Effector memory CD8-positive, alpha-beta T cell (primary cell): ENCODE measurements around the gene ANAPC4.

Source experiments
- ATAC-seq: fragments of 150-1000 bp; cut with Tn5 transposase; replicated peaks from 2 replicates; pipeline ENCODE4 v1.10.0; 2021; ENCODE audit warnings: mild to moderate bottlenecking, moderate library complexity
- DNase-seq, 3 experiments: peaks; one replicate each; pipeline ENCODE4 v3.0.0; 2021
- H3K27ac Mint-ChIP-seq, 2 donors: one replicate each; pipeline ENCODE4 v1.8.0; 2022; ENCODE audit warnings: mild to moderate bottlenecking in 2 of 2, mixed read lengths in 2 of 2, moderate library complexity in 2 of 2
- H3K27me3 Mint-ChIP-seq, 2 donors: one replicate each; pipeline ENCODE4 v1.8.0; 2022; ENCODE audit warnings: mixed read lengths in 2 of 2
- H3K36me3 Mint-ChIP-seq: one replicate; pipeline ENCODE4 v1.8.0; 2022; ENCODE audit warnings: mild to moderate bottlenecking, moderate library complexity, mixed read lengths; ENCODE audit not compliant: insufficient read depth
- H3K4me1 Mint-ChIP-seq, 2 donors: one replicate each; pipeline ENCODE4 v1.8.0; 2022; ENCODE audit warnings: low read depth in 2 of 2, mixed read lengths in 2 of 2
- H3K4me3 Mint-ChIP-seq, 2 donors: one replicate each; pipeline ENCODE4 v1.8.0; 2022; ENCODE audit warnings: mild to moderate bottlenecking in 2 of 2, mixed read lengths in 2 of 2, moderate library complexity in 2 of 2
- H3K9me3 Mint-ChIP-seq, 2 donors: one replicate each; pipeline ENCODE4 v1.8.0; 2022; ENCODE audit warnings: mixed read lengths in 2 of 2

ANAPC4 gene

GRCh38 chr4:25449688-25450087, 72.6 kb downstream of the ANAPC4 start:
- Mint-ChIP-seq H3K9me3 (no peaks in the 10 kb centered on the region), H3K4me3 (no peak overlapping the region), H3K36me3 (no peaks in the 10 kb centered on the region), H3K27me3 (no peaks in the 10 kb centered on the region), H3K27ac (no peak overlapping the region), H3K4me1 (peaks cover 0 to 4% of the 10 kb centered on the region in 2 donors)
- DNase-seq (no peak), ATAC-seq (no peak)

GRCh38 chr4:25450491-25450901, 73.4 kb downstream of the ANAPC4 start:
- H3K36me3 Mint-ChIP-seq = no peaks in the 10 kb centered on the region

GRCh38 chr4:25451676-25452075, 74.6 kb downstream of the ANAPC4 start:
- no peaks in the 10 kb centered on the region for H3K9me3 Mint-ChIP-seq
- H3K36me3 Mint-ChIP-seq = no peaks in the 10 kb centered on the region
- H3K4me1 Mint-ChIP-seq = peaks cover 0 to 4% of the 10 kb centered on the region in 2 donors
- peaks cover 0 to 2% of the 10 kb centered on the region in 2 donors for H3K27me3 Mint-ChIP-seq
- no peak for ATAC-seq
- no peak for DNase-seq
- no peak overlapping the region for H3K27ac Mint-ChIP-seq
- no peak overlapping the region for H3K4me3 Mint-ChIP-seq

More at GRCh38 chr4:25450491-25450901, 73.4 kb downstream of the ANAPC4 start:
- H3K27me3 Mint-ChIP-seq = no peaks in the 10 kb centered on the region
- DNase-seq (no peak), ATAC-seq (no peak)
- peak overlapping the region in 1 of 2 donors; percentile 63 for H3K27ac Mint-ChIP-seq
- H3K9me3 Mint-ChIP-seq = no peaks in the 10 kb centered on the region
- peaks cover 0 to 4% of the 10 kb centered on the region in 2 donors for H3K4me1 Mint-ChIP-seq
- H3K4me3 Mint-ChIP-seq = no peak overlapping the region

- Mint-ChIP-seq H3K36me3 (no peaks in the 10 kb centered on the region), H3K27me3 (peaks cover 0 to 6% of the 10 kb centered on the region in 2 donors), H3K4me3 (no peak overlapping the region), H3K9me3 (no peaks in the 10 kb centered on the region), H3K27ac (no peak overlapping the region), H3K4me1 (peaks cover 0 to 4% of the 10 kb centered on the region in 2 donors)
- DNase-seq = no peak
- ATAC-seq = no peak
These were observed 75.0 kb downstream of the ANAPC4 start for GRCh38 chr4:25452081-25452480.

DNA sequence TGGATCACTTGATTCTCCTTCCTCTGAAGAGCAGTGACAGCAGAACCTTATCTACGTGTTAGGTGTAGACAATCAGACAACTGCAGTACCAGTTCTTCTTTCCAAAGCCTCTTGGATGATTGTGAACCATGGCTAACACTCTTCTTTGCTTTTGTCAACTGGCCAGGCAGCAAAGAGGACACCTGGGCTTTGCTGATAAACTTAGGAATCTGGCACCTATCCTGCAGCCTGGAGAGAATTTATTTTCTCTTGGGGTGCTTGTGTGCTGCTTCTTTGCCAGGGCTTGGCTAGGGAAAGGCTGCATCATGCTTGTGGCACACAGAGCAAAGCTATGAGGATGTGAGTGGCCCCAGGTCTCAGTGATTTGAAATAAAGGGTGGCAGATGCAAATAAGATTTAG, 77.4 kb downstream of the ANAPC4 start:
- Mint-ChIP-seq H3K4me3 (no peak overlapping the region), H3K27ac (no peak overlapping the region), H3K4me1 (peaks cover 0 to 4% of the 10 kb centered on the region in 2 donors), H3K9me3 (no peaks in the 10 kb centered on the region), H3K36me3 (no peaks in the 10 kb centered on the region), H3K27me3 (peaks cover 0 to 11% of the 10 kb centered on the region in 2 donors)
- ATAC-seq (no peak), DNase-seq (no peak)

- H3K27ac Mint-ChIP-seq = no peak overlapping the region
- no peaks in the 10 kb centered on the region for H3K9me3 Mint-ChIP-seq
- no peaks in the 10 kb centered on the region for H3K36me3 Mint-ChIP-seq
These were observed 80.1 kb downstream of the ANAPC4 start for GRCh38 chr4:25457053-25457715.

DNA sequence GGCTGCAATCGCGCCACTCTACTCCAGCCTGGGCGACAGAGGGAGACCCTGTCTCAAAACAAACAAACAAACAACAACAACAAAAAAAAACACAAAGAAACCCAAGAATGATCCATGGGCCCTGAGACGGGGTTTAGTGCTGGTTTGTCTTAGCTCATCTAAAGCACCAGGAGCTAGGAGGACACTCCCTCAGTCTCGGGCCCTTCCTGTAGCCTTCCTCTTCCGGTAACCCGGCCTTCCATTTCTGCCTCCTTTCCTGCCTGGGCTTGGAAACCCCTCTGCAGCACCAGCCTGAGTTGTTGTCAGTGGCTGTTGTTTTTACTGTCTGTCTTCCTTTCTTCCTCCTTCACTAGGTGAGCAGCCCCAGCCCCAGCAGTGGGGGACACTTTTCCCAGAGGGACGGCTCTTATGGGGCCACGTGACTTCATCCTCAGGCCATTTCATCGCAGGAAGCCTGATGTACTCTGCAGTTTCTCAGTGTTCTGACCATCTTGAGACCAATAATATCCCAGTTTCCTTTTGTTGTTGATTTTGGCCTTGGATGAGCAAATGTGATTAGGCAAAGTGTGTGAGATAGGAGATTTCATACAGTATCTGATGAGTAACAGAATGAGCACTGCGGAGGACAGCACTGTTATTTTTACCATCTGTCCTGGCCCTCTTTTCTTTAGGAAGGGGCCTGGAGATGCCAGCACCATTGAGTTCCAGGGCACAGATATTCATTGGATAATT, 90.1 kb downstream of the ANAPC4 start:
- no peaks in the 10 kb centered on the region for H3K36me3 Mint-ChIP-seq
- no peaks in the 10 kb centered on the region for H3K9me3 Mint-ChIP-seq
- H3K27me3 Mint-ChIP-seq = no peaks in the 10 kb centered on the region
- H3K4me1 Mint-ChIP-seq = no peaks in the 10 kb centered on the region
- no peak overlapping the region for H3K27ac Mint-ChIP-seq
- ATAC-seq (no peak), DNase-seq (no peak)
- H3K4me3 Mint-ChIP-seq = no peak overlapping the region

More at GRCh38 chr4:25457053-25457715, 80.1 kb downstream of the ANAPC4 start:
- Mint-ChIP-seq H3K27me3 (peaks cover 0 to 11% of the 10 kb centered on the region in 2 donors), H3K4me1 (no peaks in the 10 kb centered on the region), H3K4me3 (no peak overlapping the region)
- ATAC-seq (no peak), DNase-seq (no peak)

DNA sequence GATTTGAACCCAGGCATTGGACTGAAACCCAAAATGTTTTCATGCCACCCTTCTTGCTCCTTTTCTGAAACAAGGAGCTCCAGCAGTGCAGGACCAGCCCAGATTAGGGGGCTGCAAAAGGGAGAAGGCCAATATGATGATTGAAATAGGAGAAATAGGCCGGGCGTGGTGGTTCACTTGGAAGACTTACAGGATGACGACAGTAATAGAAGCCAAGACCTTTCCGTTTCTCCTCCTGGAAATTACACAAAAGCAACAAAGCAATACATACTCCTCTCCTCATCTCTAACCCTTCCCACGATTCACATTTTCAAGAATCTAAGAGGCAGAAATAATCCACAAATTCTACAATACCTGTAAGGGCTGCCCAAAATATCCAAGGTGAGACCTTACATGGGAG, 90.8 kb downstream of the ANAPC4 start:
- Mint-ChIP-seq H3K9me3 (no peaks in the 10 kb centered on the region), H3K4me3 (no peak overlapping the region), H3K27me3 (no peaks in the 10 kb centered on the region), H3K4me1 (no peaks in the 10 kb centered on the region), H3K27ac (no peak overlapping the region), H3K36me3 (no peaks in the 10 kb centered on the region)
- DNase-seq = no peak
- ATAC-seq = no peak
